GM12878 (cell line): ENCODE data around the gene EPB41L2. TPM values are rescaled to one million over a fixed set of nuclear protein-coding genes. Genes with fewer than 3 reads are reported as not detected.

Experiments used
- ATAC-seq: fragments of 200-7000 bp; cut with Tn5 transposase; 3 replicates; pipeline ENCODE4 v1.9.1; 2020; ENCODE audit warnings: mild to moderate bottlenecking, moderate library complexity
- BruUV-seq: library from RNA; stranded (reverse); fragments of 400-500 nt; replicated peaks from 2 replicates; lab custom pipeline; 2021; lab: Mats Ljungman, UMichigan
- CTCF ChIA-PET: fragments of 300-600 bp; sonication (Branson Sonifier 250); formaldehyde crosslinking; extraction: SDS; loops from one replicate; lab custom pipeline; 2021; ENCODE audit warnings: inconsistent platforms; lab: Yijun Ruan, JAX
- POLR2A ChIA-PET: fragments of 350-600 bp; formaldehyde crosslinking; extraction: SDS; loops from one replicate; lab custom pipeline; 2021; ENCODE audit warnings: inconsistent platforms; lab: Charles Lee
- RAD21 ChIA-PET: fragments of 300-600 bp; sonication (Branson Sonifier 250); formaldehyde crosslinking; loops from one replicate; lab custom pipeline; 2023; ENCODE audit warnings: antibody characterized with exemption; ENCODE audit not compliant: unreplicated experiment; lab: Charles Lee
- SMC1A ChIA-PET: fragments of 300-600 bp; sonication (Branson Sonifier 250); formaldehyde crosslinking; loops from one replicate; lab custom pipeline; 2023; ENCODE audit not compliant: unreplicated experiment, uncharacterized antibody; lab: Charles Lee
- DNase-seq: peaks from one replicate; pipeline ENCODE4 v3.0.0-alpha.2; 2011; ENCODE audit warnings: low read depth, low spot score
- FAIRE-seq: peaks from 3 replicates; lab custom pipeline; 2011; peaks lifted over from hg19 to GRCh38; lab: Jason Lieb, UNC
- H2AFZ ChIP-seq: 2 replicates; pipeline ENCODE4 v1.6.0; 2011; ENCODE audit warnings: low read depth, low read length, control low read depth; ENCODE audit not compliant: control insufficient read depth
- H3K27ac ChIP-seq: 2 replicates; pipeline ENCODE4 v1.5.1; 2011; ENCODE audit warnings: control low read depth; ENCODE audit not compliant: control insufficient read depth, insufficient read depth
- H3K27me3 ChIP-seq, 2 experiments: replicated peaks in 1 of 2; 2 replicates each; pipeline versions ENCODE4 v1.6.0 to v1.6.1; 2011; ENCODE audit warnings: low read length in 1 of 2; ENCODE audit not compliant: control insufficient read depth in 2 of 2, insufficient read depth in 2 of 2
- H3K36me3 ChIP-seq, 2 experiments: 2 replicates each; pipeline ENCODE4 v1.5.1; 2011; ENCODE audit warnings: low read length in 1 of 2; ENCODE audit not compliant: control insufficient read depth in 2 of 2, insufficient read depth in 2 of 2
- H3K4me1 ChIP-seq: 2 replicates; pipeline ENCODE4 v1.6.1; 2011; ENCODE audit warnings: mild to moderate bottlenecking, low read length, moderate library complexity, mixed read lengths; ENCODE audit not compliant: control insufficient read depth, insufficient read depth
- H3K4me2 ChIP-seq: 2 replicates; pipeline ENCODE4 v1.6.0; 2011; ENCODE audit warnings: control low read depth; ENCODE audit not compliant: control insufficient read depth, insufficient read depth
- H3K4me3 ChIP-seq: fragments of 200-600 bp; sonication (generic); 2 replicates; pipeline ENCODE4 v1.5.1; 2016
- H3K79me2 ChIP-seq: 2 replicates; pipeline ENCODE4 v1.6.0; 2011; ENCODE audit warnings: low read length; ENCODE audit not compliant: control insufficient read depth, insufficient read depth
- H3K9ac ChIP-seq: 2 replicates; pipeline ENCODE4 v1.8.0; 2011; ENCODE audit warnings: low read length, control low read depth, mixed read lengths; ENCODE audit not compliant: control insufficient read depth, insufficient read depth
- H3K9me3 ChIP-seq: replicated peaks from 3 replicates; pipeline ENCODE4 v1.5.1; 2011; ENCODE audit warnings: mild to moderate bottlenecking, low read length; ENCODE audit not compliant: control insufficient read depth, insufficient read depth
- H4K20me1 ChIP-seq: 2 replicates; pipeline ENCODE4 v1.6.0; 2011; ENCODE audit not compliant: control insufficient read depth, insufficient read depth
- BCL11A ChIP-seq: IDR thresholded peaks from 2 replicates; pipeline ENCODE4 v1.6.1; 2011; ENCODE audit warnings: low read depth, low read length
- BMI1 ChIP-seq: fragments of 450-650 bp; IDR thresholded peaks from 2 replicates; pipeline ENCODE4 v1.6.1; 2016; ENCODE audit warnings: mild to moderate bottlenecking, moderate library complexity, borderline replicate concordance
- BRCA1 ChIP-seq: IDR thresholded peaks from 2 replicates; pipeline ENCODE4 v1.6.1; 2011; ENCODE audit warnings: low read depth, low read length, improper control_type of control experiment
- CBX3 ChIP-seq: fragments of 200-600 bp; sonication (generic); IDR thresholded peaks from 2 replicates; pipeline ENCODE4 v1.6.1; 2016; ENCODE audit warnings: low read depth, borderline replicate concordance
- EZH2 ChIP-seq: IDR thresholded peaks from 2 replicates; pipeline ENCODE4 v1.6.1; 2012; ENCODE audit warnings: low read depth, mild to moderate bottlenecking, control low read depth, inconsistent platforms, low read length, borderline replicate concordance; ENCODE audit not compliant: control insufficient read depth
- FOXK2 ChIP-seq: fragments of 450-650 bp; IDR thresholded peaks from 2 replicates; pipeline ENCODE4 v1.6.1; 2017; ENCODE audit warnings: mild to moderate bottlenecking, moderate library complexity
- NFYB ChIP-seq: IDR thresholded peaks from 2 replicates; pipeline ENCODE4 v1.6.1; 2011; ENCODE audit warnings: low read depth, mild to moderate bottlenecking, low read length, improper control_type of control experiment, moderate library complexity; ENCODE audit not compliant: insufficient read depth
- NR2F1 ChIP-seq: fragments of 450-650 bp; conservative IDR thresholded peaks from 2 replicates; pipeline ENCODE4 v1.6.1; 2017; ENCODE audit warnings: mild to moderate bottlenecking
- RBBP5 ChIP-seq: fragments of 200-600 bp; sonication (generic); conservative IDR thresholded peaks from 2 replicates; pipeline ENCODE4 v1.6.1; 2016
- RELA ChIP-seq: fragments of 450-650 bp; IDR thresholded peaks from 2 replicates; pipeline ENCODE4 v1.8.0; 2014; ENCODE audit warnings: borderline replicate concordance; ENCODE audit not compliant: partially characterized antibody
- SIN3A ChIP-seq: IDR thresholded peaks from 2 replicates; pipeline ENCODE4 v1.6.1; 2012; ENCODE audit warnings: low read depth, low read length, improper control_type of control experiment
- SMC3 ChIP-seq: IDR thresholded peaks from 2 replicates; pipeline ENCODE4 v1.6.1; 2011; ENCODE audit warnings: low read length, improper control_type of control experiment, borderline replicate concordance
- TCF12 ChIP-seq: IDR thresholded peaks from 2 replicates; pipeline ENCODE4 v1.6.1; 2011; ENCODE audit warnings: low read depth, mild to moderate bottlenecking, low read length
- TCF3 ChIP-seq: IDR thresholded peaks from 2 replicates; pipeline ENCODE4 v1.6.1; 2012; ENCODE audit warnings: low read depth, mild to moderate bottlenecking, low read length, borderline replicate concordance; ENCODE audit not compliant: insufficient read depth
- ZNF274 ChIP-seq: IDR thresholded peaks from one replicate; pipeline ENCODE4 v1.8.0; 2011; ENCODE audit not compliant: insufficient read length, insufficient read depth
- WGBS: methylation state at CpG from one replicate; pipeline ENCODE4 v1.1.6; 2016; ENCODE audit warnings: low lambda C conversion rate; ENCODE audit not compliant: insufficient replicate concordance, insufficient coverage; ENCODE audit errors: missing lambda C conversion rate; 5-methylcytosine and 5-hydroxymethylcytosine counted together
- in situ Hi-C: fragments of 300-500 bp; cut with MboI; formaldehyde crosslinking; loops from 9 replicates; pipeline ENCODE4 v1.14.3; 2018; ENCODE audit warnings: mixed read lengths
- intact Hi-C: fragments of 100-400 bp; cut with micrococcal nuclease; formaldehyde crosslinking; loops from one replicate; pipeline ENCODE4 v1.14.2; 2022; ENCODE audit not compliant: unreplicated experiment
- polyA plus RNA-seq, 11 experiments: library from polyadenylated mRNA; depleted of rRNA in 4 of 11; unstranded in 6 of 11; stranded (reverse) in 5 of 11; fragments of >200 nt; fragmentation: Nextera tagmentation in 4 of 11; fragmentation: Illumina TruSeq in 1 of 11; extraction: Ambion mirVana in 4 of 11; extraction: Trizol in 1 of 11; gene quantifications; 1 replicate in 1 of 11; 2 replicates in 10 of 11; pipeline versions ENCODE4 v1.2.1 to v1.2.3, GENCODE V29; 2011 to 2016; ENCODE audit warnings: inconsistent platforms in 2 of 11, missing spikeins in 2 of 11, low read depth in 1 of 11
- total RNA-seq, 4 experiments: library from RNA; depleted of rRNA in 3 of 4; stranded (reverse); fragments of >200 nt in 3 of 4; fragmentation: Illumina TruSeq in 1 of 4; extraction: Trizol in 1 of 4; gene quantifications; 2 replicates each; pipeline versions ENCODE4 v1.2.1 to v1.2.3, GENCODE V29; 2013 to 2021
- TF ChIP-seq, protein P1 (sequence below): fragments of 450-650 bp; IDR thresholded peaks from 2 replicates; pipeline ENCODE4 v1.6.1; 2016; ENCODE audit warnings: mild to moderate bottlenecking
- TF ChIP-seq, protein P2 (sequence below): fragments of 150-350 bp; IDR thresholded peaks from 2 replicates; pipeline ENCODE4 v1.6.1; 2016; ENCODE audit warnings: low read depth, low read length

The EPB41L2 gene
- total and polyA plus RNA-seq, 10 of the 15 experiments (the other 5 are each of a cell fraction or from before 2014, with no cell fraction given), result 7.4 to 41.6 (median 19.0) TPM

DNA sequence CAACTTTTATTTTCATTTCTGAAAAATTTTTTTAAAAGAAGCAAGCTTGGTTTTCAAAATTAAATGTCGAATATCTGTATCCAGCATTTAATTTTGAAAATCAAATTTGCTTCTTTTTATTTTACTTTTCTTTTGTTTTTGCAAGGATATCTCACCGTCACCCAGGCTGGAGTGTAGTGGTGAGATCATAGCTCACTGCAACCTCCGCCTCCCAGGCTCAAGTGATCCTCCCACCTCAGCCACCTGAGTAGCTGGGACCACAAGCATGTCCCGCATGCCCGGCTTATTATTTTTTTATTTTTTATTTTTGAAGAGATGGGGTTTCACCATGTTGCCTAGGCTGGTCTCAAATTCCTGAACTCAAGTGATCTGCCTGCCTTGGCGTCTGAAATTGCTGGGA lies 17.0 kb upstream of the EPB41L2 start:
- no peak for TF ChIP-seq EZH2
- TF ChIP-seq, protein P1, sequence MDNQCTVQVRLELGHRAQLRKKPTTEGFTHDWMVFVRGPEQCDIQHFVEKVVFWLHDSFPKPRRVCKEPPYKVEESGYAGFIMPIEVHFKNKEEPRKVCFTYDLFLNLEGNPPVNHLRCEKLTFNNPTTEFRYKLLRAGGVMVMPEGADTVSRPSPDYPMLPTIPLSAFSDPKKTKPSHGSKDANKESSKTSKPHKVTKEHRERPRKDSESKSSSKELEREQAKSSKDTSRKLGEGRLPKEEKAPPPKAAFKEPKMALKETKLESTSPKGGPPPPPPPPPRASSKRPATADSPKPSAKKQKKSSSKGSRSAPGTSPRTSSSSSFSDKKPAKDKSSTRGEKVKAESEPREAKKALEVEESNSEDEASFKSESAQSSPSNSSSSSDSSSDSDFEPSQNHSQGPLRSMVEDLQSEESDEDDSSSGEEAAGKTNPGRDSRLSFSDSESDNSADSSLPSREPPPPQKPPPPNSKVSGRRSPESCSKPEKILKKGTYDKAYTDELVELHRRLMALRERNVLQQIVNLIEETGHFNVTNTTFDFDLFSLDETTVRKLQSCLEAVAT, result no peak
- TF ChIP-seq CBX3, result no peak
- TF ChIP-seq FOXK2, result no peak
- no peak for TF ChIP-seq SMC3
- no peak for TF ChIP-seq BCL11A
- no peak for TF ChIP-seq TCF3
- TF ChIP-seq, protein P2, sequence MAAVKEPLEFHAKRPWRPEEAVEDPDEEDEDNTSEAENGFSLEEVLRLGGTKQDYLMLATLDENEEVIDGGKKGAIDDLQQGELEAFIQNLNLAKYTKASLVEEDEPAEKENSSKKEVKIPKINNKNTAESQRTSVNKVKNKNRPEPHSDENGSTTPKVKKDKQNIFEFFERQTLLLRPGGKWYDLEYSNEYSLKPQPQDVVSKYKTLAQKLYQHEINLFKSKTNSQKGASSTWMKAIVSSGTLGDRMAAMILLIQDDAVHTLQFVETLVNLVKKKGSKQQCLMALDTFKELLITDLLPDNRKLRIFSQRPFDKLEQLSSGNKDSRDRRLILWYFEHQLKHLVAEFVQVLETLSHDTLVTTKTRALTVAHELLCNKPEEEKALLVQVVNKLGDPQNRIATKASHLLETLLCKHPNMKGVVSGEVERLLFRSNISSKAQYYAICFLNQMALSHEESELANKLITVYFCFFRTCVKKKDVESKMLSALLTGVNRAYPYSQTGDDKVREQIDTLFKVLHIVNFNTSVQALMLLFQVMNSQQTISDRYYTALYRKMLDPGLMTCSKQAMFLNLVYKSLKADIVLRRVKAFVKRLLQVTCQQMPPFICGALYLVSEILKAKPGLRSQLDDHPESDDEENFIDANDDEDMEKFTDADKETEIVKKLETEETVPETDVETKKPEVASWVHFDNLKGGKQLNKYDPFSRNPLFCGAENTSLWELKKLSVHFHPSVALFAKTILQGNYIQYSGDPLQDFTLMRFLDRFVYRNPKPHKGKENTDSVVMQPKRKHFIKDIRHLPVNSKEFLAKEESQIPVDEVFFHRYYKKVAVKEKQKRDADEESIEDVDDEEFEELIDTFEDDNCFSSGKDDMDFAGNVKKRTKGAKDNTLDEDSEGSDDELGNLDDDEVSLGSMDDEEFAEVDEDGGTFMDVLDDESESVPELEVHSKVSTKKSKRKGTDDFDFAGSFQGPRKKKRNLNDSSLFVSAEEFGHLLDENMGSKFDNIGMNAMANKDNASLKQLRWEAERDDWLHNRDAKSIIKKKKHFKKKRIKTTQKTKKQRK, result no peak
- no peak for TF ChIP-seq NR2F1
- no peak for TF ChIP-seq BMI1
- TF ChIP-seq NFYB, result no peak
- TF ChIP-seq TCF12, result no peak
- no peak for TF ChIP-seq BRCA1
- no peak for TF ChIP-seq ZNF274
- TF ChIP-seq RELA, result no peak
- no peak for TF ChIP-seq SIN3A
- TF ChIP-seq RBBP5, result no peak
- TF ChIP-seq, all 136 proteins: peak for 0
- SMC1A ChIA-PET, result interaction anchor here (0.9 kb wide), 1 partner anchor 18 kb away, joined by 3 read pairs; no protein-coding TSS in a partner anchor
- intact Hi-C loops (no loop called here), in situ Hi-C loops (no loop called here)
- Histone ChIP-seq H3K4me2 (no peak overlapping the region), H2AFZ (no peak overlapping the region), H3K4me1 (no peaks in the 10 kb centered on the region), H3K27ac (no peak overlapping the region), H3K27me3 (no peaks in the 10 kb centered on the region), H3K36me3 (no peaks in the 10 kb centered on the region), H3K79me2 (no peaks in the 10 kb centered on the region), H3K9me3 (no peaks in the 10 kb centered on the region), H3K9ac (no peak overlapping the region), H4K20me1 (no peaks in the 10 kb centered on the region), H3K4me3 (no peak overlapping the region)
- DNase-seq, result no peak
- CTCF ChIA-PET, result no interaction called here
- no peak for FAIRE-seq
- BruUV-seq, result no TSS peak
- 49% methylated on average over 6 of the region's 6 CpGs for WGBS
- ATAC-seq, result no peak
- RAD21 ChIA-PET, result interaction anchor here (0.7 kb wide), 1 partner anchor 27 kb away, joined by 3 read pairs; no protein-coding TSS in a partner anchor
- POLR2A ChIA-PET, result no interaction called here
